ENCODE measurements around the gene IDH2. TPM values are rescaled to one million over a fixed set of nuclear protein-coding genes. Genes with fewer than 3 reads are reported as not detected.
A peak's percentile ranks its signal among the peaks of the same experiment; 100 is the strongest.

Gene IDH2
- total RNA-seq, 1 donor from 2014 or later = 126 TPM

DNA sequence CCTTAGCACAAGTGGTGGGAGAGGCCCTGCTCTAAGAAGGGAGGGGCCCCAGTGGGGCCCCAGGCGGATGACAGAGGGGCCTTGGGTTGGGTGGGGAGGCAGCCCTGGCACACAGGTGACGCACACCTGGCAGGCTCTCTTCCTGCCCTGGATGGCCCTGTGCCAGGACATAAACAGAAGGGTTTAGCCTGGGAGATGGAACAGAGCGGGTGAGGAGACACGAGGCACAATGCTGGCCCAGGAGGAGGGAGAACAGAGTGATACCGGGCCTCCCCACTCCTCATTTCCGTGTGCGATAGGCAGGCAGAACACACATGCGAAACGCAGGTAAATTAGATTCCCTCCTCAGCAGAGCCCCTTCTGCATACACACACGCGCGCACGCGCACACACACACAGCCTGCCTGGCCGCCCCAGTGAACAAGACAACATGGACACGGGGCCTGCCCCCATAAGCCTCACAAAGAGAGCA, 39.8 kb downstream of the IDH2 start:
- no peak for DNase-seq (ENCODE audit: low spot score in 2 of 2, unreplicated experiment in 2 of 2)
- peak overlapping the region; percentile 90 for H3K27ac Mint-ChIP-seq
- TF ChIP-seq, protein P1, sequence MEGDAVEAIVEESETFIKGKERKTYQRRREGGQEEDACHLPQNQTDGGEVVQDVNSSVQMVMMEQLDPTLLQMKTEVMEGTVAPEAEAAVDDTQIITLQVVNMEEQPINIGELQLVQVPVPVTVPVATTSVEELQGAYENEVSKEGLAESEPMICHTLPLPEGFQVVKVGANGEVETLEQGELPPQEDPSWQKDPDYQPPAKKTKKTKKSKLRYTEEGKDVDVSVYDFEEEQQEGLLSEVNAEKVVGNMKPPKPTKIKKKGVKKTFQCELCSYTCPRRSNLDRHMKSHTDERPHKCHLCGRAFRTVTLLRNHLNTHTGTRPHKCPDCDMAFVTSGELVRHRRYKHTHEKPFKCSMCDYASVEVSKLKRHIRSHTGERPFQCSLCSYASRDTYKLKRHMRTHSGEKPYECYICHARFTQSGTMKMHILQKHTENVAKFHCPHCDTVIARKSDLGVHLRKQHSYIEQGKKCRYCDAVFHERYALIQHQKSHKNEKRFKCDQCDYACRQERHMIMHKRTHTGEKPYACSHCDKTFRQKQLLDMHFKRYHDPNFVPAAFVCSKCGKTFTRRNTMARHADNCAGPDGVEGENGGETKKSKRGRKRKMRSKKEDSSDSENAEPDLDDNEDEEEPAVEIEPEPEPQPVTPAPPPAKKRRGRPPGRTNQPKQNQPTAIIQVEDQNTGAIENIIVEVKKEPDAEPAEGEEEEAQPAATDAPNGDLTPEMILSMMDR (IDR thresholded peaks at IDR 0.05; ENCODE audit: unreplicated experiment) = no peak
- H3K4me3 Mint-ChIP-seq = peak overlapping the region; percentile 26
- no peaks in the 10 kb centered on the region for H3K27me3 Mint-ChIP-seq (ENCODE audit: low read depth)
- H3K4me1 Mint-ChIP-seq = peaks cover 33% of the 10 kb centered on the region
- H3K9me3 Mint-ChIP-seq = no peaks in the 10 kb centered on the region
- peaks cover 4% of the 10 kb centered on the region for H3K36me3 Mint-ChIP-seq

DNA sequence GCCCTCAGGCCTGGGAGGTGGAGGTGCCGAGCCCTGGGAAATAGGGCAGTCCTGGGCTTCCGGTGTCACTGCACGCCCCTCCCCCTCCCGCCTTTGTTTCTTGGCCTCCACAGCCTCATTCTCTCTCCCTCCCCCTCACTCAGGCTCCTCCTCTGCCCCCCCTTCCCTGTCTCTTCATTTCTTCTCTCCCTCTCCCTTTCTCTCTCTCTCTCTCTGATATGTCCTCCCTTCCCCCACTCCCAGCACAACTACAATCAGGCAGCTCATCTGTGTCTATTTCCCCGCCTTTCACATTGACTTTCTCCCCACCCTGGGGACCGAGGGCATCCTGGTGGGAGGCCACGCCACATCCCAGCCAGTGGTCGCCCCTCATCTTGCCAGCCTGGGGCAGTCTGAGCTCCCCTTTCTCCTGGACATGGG, 40.2 kb downstream of the IDH2 start:
- no peaks in the 10 kb centered on the region for H3K27me3 Mint-ChIP-seq (ENCODE audit: low read depth)
- TF ChIP-seq, protein P1 (IDR thresholded peaks at IDR 0.05; ENCODE audit: unreplicated experiment) = no peak
- peak overlapping the region; percentile 90 for H3K27ac Mint-ChIP-seq
- DNase-seq (ENCODE audit: low spot score in 2 of 2, unreplicated experiment in 2 of 2) = no peak
- no peaks in the 10 kb centered on the region for H3K9me3 Mint-ChIP-seq
- H3K36me3 Mint-ChIP-seq = peaks cover 4% of the 10 kb centered on the region
- H3K4me1 Mint-ChIP-seq = peaks cover 33% of the 10 kb centered on the region
- peak overlapping the region; percentile 26 for H3K4me3 Mint-ChIP-seq

DNA sequence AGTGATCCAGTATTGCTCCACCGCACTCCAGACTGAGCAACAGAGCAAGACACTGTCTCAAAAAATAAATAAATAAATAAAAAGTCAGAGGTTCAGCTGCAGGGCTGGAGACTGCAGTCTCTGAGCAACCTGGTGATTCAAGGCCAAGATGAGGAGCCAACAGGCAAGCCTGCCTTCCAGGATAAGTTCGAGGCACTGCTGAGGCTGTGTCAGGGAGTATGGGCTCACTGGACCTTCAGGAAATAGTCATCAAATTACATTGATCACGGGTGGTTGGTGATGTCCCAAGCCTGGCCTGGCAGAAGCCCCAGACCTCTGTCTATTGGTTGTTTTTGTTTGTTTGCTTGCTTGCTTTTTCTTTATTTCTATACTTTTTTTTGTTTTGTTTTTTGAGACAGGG, 41.5 kb downstream of the IDH2 start:
- H3K9me3 Mint-ChIP-seq = no peaks in the 10 kb centered on the region
- DNase-seq (ENCODE audit: low spot score in 2 of 2, unreplicated experiment in 2 of 2) = no peak
- TF ChIP-seq, protein P1 (IDR thresholded peaks at IDR 0.05; ENCODE audit: unreplicated experiment) = no peak
- no peak overlapping the region for H3K27ac Mint-ChIP-seq
- H3K4me1 Mint-ChIP-seq = peaks cover 33% of the 10 kb centered on the region
- no peaks in the 10 kb centered on the region for H3K36me3 Mint-ChIP-seq
- no peak overlapping the region for H3K4me3 Mint-ChIP-seq
- no peaks in the 10 kb centered on the region for H3K27me3 Mint-ChIP-seq (ENCODE audit: low read depth)

DNA sequence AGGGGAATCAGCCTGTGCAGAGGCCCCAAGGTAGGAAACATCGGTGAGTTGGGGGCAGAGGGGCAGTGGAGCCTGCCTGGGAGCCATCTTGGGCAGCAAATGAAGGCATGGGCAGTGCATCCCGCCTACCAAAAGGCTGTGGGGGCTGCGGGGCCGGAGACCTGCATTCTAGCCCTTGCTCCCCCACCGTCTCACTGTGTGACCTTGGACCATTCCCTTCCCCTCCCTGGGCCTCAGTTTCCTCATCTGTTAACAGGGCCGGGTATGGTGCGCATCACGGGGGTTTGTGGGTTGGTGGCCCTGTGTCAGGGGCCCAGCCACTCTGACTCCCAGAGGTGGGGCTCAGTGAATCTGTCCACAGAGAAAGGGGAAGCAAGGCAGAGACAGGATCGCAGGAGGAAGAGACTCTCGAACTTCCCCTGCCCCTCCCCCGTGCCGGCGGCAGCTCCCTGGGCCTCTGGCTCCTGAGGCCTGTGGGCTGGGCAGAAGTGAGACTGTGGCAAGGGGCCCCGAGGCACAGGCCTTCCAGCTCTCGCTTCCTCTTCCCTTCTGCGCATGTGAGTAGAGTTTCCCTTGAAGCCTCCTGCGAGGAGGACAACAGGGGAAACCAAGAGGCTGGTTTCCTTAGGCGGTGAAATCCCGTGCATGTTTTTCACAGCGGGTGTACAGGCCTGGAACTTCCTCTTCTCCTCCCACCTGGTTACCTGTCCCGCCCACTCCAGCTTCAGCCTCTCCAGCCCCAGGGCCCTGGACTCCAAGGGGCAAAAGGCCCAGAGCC, 42.9 kb downstream of the IDH2 start:
- no peaks in the 10 kb centered on the region for H3K36me3 Mint-ChIP-seq
- TF ChIP-seq, protein P1 (IDR thresholded peaks at IDR 0.05; ENCODE audit: unreplicated experiment) = no peak
- H3K27me3 Mint-ChIP-seq (ENCODE audit: low read depth) = no peaks in the 10 kb centered on the region
- no peak overlapping the region for H3K4me3 Mint-ChIP-seq
- peaks cover 42% of the 10 kb centered on the region for H3K4me1 Mint-ChIP-seq
- DNase-seq (ENCODE audit: low spot score in 2 of 2, unreplicated experiment in 2 of 2) = no peak
- peak overlapping the region; percentile 82 for H3K27ac Mint-ChIP-seq
- no peaks in the 10 kb centered on the region for H3K9me3 Mint-ChIP-seq

DNA sequence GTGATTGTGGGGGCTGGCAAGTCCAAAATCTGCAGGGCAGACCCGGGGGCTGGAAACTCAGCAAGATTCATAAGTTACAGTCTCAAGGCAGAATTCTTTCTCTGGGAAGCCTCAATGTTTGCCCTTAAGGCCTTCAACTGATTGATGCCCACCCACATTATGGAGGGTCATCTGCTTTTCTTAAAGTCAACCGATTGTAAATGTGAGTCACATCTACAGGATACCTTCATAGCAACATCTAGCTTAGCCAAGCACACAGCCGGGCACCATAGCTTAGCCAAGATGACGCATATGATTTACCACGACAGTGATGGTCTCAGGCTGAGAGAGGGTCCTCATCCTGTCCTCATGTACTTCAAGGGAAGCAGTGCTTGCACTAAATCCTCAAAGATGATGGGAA, 43.5 kb downstream of the IDH2 start:
- no peaks in the 10 kb centered on the region for H3K27me3 Mint-ChIP-seq (ENCODE audit: low read depth)
- DNase-seq (ENCODE audit: low spot score in 2 of 2, unreplicated experiment in 2 of 2) = no peak
- H3K4me1 Mint-ChIP-seq = peaks cover 46% of the 10 kb centered on the region
- no peaks in the 10 kb centered on the region for H3K9me3 Mint-ChIP-seq
- H3K36me3 Mint-ChIP-seq = no peaks in the 10 kb centered on the region
- H3K4me3 Mint-ChIP-seq = no peak overlapping the region
- peak overlapping the region; percentile 67 for H3K27ac Mint-ChIP-seq
- TF ChIP-seq, protein P1 (IDR thresholded peaks at IDR 0.05; ENCODE audit: unreplicated experiment) = no peak

Data from mesothelial cell of epicardium (in vitro differentiated cells).